ENCODE measurements around the gene SESN1.

SESN1 gene

DNA sequence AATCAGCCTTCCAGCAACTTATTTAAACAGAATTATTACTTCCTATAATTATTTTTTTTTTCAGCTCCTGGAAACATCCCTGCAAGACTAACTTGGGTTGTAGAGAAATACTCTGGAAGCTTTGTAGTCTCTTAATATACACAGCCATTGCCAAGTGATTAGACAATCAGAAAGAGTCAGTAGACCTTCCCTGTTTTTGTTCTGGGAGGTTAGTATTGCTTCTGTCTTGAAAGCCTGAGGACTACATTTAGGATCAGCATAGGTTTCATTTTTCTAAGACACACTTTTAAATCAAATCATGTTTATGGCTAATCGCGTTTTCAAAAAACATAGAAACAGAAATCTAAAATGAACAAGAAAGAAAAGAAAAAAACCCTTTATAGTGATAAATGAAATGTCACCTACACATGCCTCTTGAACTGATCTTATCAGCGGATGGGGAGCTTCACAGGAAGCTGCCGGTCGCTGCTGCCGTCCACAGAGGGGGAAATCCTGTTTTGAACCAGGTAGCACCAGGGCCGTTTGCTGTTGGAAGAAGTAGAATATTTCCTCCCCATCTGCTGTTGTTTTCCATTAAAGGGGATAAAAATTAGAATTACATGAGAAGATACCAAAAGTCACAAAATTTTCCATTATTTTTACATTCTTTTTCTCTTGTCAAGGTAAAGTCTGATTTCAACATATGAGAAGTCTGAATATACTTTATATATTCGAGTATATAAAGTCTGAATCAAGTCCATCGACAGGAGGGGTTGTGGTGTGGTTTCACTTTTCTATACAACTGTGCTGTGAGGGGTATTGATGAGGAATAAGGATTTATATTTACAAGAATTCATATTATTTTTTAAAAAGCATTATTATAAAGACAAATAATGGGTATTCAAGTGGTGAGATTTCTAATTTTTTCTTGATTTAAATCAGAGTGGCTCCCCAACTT is 151.8 kb downstream of the SESN1 start:
- no peak for DNase-seq (ENCODE audit: low read depth in 1 of 2, low spot score in 1 of 2)
- no peak overlapping the region for H3K4me3 ChIP-seq (replicated peaks; ENCODE audit: insufficient read depth, low read length)
- no peaks in the 10 kb centered on the region for H3K27me3 ChIP-seq (ENCODE audit: insufficient read depth, poor library complexity, severe bottlenecking)
- TF ChIP-seq SPI1 (IDR thresholded peaks at IDR 0.05; ENCODE audit: borderline replicate concordance, low read depth) (no peak), POLR2AphosphoS5 (IDR thresholded peaks at IDR 0.05; ENCODE audit: low read depth) (no peak), GABPA (IDR thresholded peaks at IDR 0.05; ENCODE audit: low read depth) (no peak)
- TF ChIP-seq, protein P1, sequence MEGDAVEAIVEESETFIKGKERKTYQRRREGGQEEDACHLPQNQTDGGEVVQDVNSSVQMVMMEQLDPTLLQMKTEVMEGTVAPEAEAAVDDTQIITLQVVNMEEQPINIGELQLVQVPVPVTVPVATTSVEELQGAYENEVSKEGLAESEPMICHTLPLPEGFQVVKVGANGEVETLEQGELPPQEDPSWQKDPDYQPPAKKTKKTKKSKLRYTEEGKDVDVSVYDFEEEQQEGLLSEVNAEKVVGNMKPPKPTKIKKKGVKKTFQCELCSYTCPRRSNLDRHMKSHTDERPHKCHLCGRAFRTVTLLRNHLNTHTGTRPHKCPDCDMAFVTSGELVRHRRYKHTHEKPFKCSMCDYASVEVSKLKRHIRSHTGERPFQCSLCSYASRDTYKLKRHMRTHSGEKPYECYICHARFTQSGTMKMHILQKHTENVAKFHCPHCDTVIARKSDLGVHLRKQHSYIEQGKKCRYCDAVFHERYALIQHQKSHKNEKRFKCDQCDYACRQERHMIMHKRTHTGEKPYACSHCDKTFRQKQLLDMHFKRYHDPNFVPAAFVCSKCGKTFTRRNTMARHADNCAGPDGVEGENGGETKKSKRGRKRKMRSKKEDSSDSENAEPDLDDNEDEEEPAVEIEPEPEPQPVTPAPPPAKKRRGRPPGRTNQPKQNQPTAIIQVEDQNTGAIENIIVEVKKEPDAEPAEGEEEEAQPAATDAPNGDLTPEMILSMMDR (IDR thresholded peaks at IDR 0.05; ENCODE audit: insufficient read depth, low read length), result no peak
- TF ChIP-seq, protein P2, sequence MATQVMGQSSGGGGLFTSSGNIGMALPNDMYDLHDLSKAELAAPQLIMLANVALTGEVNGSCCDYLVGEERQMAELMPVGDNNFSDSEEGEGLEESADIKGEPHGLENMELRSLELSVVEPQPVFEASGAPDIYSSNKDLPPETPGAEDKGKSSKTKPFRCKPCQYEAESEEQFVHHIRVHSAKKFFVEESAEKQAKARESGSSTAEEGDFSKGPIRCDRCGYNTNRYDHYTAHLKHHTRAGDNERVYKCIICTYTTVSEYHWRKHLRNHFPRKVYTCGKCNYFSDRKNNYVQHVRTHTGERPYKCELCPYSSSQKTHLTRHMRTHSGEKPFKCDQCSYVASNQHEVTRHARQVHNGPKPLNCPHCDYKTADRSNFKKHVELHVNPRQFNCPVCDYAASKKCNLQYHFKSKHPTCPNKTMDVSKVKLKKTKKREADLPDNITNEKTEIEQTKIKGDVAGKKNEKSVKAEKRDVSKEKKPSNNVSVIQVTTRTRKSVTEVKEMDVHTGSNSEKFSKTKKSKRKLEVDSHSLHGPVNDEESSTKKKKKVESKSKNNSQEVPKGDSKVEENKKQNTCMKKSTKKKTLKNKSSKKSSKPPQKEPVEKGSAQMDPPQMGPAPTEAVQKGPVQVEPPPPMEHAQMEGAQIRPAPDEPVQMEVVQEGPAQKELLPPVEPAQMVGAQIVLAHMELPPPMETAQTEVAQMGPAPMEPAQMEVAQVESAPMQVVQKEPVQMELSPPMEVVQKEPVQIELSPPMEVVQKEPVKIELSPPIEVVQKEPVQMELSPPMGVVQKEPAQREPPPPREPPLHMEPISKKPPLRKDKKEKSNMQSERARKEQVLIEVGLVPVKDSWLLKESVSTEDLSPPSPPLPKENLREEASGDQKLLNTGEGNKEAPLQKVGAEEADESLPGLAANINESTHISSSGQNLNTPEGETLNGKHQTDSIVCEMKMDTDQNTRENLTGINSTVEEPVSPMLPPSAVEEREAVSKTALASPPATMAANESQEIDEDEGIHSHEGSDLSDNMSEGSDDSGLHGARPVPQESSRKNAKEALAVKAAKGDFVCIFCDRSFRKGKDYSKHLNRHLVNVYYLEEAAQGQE (IDR thresholded peaks at IDR 0.05; ENCODE audit: insufficient replicate concordance, low read depth), result no peak
- H3K27ac ChIP-seq (replicated peaks), result no peak overlapping the region

- H3K27me3 ChIP-seq (ENCODE audit: insufficient read depth, poor library complexity, severe bottlenecking), result no peaks in the 10 kb centered on the region
- TF ChIP-seq, protein P2 (IDR thresholded peaks at IDR 0.05; ENCODE audit: insufficient replicate concordance, low read depth), result no peak
- TF ChIP-seq POLR2AphosphoS5 (IDR thresholded peaks at IDR 0.05; ENCODE audit: low read depth) (no peak), SPI1 (IDR thresholded peaks at IDR 0.05; ENCODE audit: borderline replicate concordance, low read depth) (no peak), GABPA (IDR thresholded peaks at IDR 0.05; ENCODE audit: low read depth) (no peak)
- TF ChIP-seq, protein P1 (IDR thresholded peaks at IDR 0.05; ENCODE audit: insufficient read depth, low read length), result no peak
- no peak for DNase-seq (ENCODE audit: low read depth in 1 of 2, low spot score in 1 of 2)
- H3K27ac ChIP-seq (replicated peaks), result no peak overlapping the region
- no peak overlapping the region for H3K4me3 ChIP-seq (replicated peaks; ENCODE audit: insufficient read depth, low read length)
Measured at GRCh38 chr6:108941859-108942258, 152.8 kb downstream of the SESN1 start.

GRCh38 chr6:108941281-108941680 is 153.4 kb downstream of the SESN1 start:
- no peak for TF ChIP-seq POLR2AphosphoS5 (IDR thresholded peaks at IDR 0.05; ENCODE audit: low read depth)
- TF ChIP-seq, protein P2 (IDR thresholded peaks at IDR 0.05; ENCODE audit: insufficient replicate concordance, low read depth), result no peak
- TF ChIP-seq, protein P1 (IDR thresholded peaks at IDR 0.05; ENCODE audit: insufficient read depth, low read length), result no peak
- TF ChIP-seq SPI1 (IDR thresholded peaks at IDR 0.05; ENCODE audit: borderline replicate concordance, low read depth), result no peak
- no peak for TF ChIP-seq GABPA (IDR thresholded peaks at IDR 0.05; ENCODE audit: low read depth)
- DNase-seq (ENCODE audit: low read depth in 1 of 2, low spot score in 1 of 2), result no peak

More at GRCh38 chr6:108941281-108941680, 153.4 kb downstream of the SESN1 start:
- H3K27me3 ChIP-seq (ENCODE audit: insufficient read depth, poor library complexity, severe bottlenecking), result no peaks in the 10 kb centered on the region
- no peak overlapping the region for H3K4me3 ChIP-seq (replicated peaks; ENCODE audit: insufficient read depth, low read length)
- no peak overlapping the region for H3K27ac ChIP-seq (replicated peaks)

All from HL-60 (cell line).